PC-9 (cell line): ENCODE measurements around the gene NBPF4. TPM values are rescaled to one million over a fixed set of nuclear protein-coding genes. Genes with fewer than 3 reads are reported as not detected.

ENCODE experiments used
- BruUV-seq: library from RNA; stranded (reverse); fragments of 400-500 nt; replicated peaks from 2 replicates; lab custom pipeline; 2021; lab: Mats Ljungman, UMichigan
- CTCF ChIA-PET: fragments of 300-600 bp; sonication (Branson Sonifier 250); formaldehyde crosslinking; loops from one replicate; lab custom pipeline; 2022; ENCODE audit warnings: antibody characterized with exemption; lab: Charles Lee
- POLR2A ChIA-PET: fragments of 300-600 bp; sonication (Branson Sonifier 250); formaldehyde crosslinking; loops from one replicate; lab custom pipeline; 2022; ENCODE audit warnings: antibody characterized with exemption; ENCODE audit not compliant: unreplicated experiment; lab: Charles Lee
- DNase-seq, 2 experiments: peaks; one replicate each; pipeline versions ENCODE4 v3.0.0 to v3.0.0-alpha.2; 2015 to 2022; ENCODE audit warnings: mixed read lengths in 1 of 2
- H2AFZ ChIP-seq: fragments of 200-600 bp; sonication (generic); 2 replicates; pipeline ENCODE4 v1.8.1; 2017; ENCODE audit warnings: antibody characterized with exemption
- H3F3A ChIP-seq: fragments of 200-600 bp; sonication (generic); 2 replicates; pipeline ENCODE4 v1.8.1; 2017; ENCODE audit warnings: antibody characterized with exemption, mild to moderate bottlenecking, low read depth; ENCODE audit not compliant: insufficient read depth
- H3K27ac ChIP-seq: fragments of 200-600 bp; sonication (generic); 2 replicates; pipeline ENCODE4 v1.6.1; 2016; ENCODE audit warnings: mixed run types
- H3K27me3 ChIP-seq: fragments of 200-600 bp; sonication (generic); 2 replicates; pipeline ENCODE4 v1.6.1; 2016; ENCODE audit warnings: low read depth, mixed run types; ENCODE audit not compliant: insufficient read depth
- H3K36me3 ChIP-seq: fragments of 200-600 bp; sonication (generic); 2 replicates; pipeline ENCODE4 v1.6.1; 2016; ENCODE audit warnings: low read depth, mixed run types
- H3K4me1 ChIP-seq: fragments of 200-600 bp; sonication (generic); replicated peaks from 2 replicates; pipeline ENCODE4 v1.6.1; 2016; ENCODE audit warnings: mixed run types; ENCODE audit not compliant: insufficient read depth
- H3K4me2 ChIP-seq: fragments of 200-600 bp; sonication (generic); 2 replicates; pipeline ENCODE4 v1.6.1; 2017; ENCODE audit warnings: mixed run types
- H3K4me3 ChIP-seq: fragments of 200-600 bp; sonication (generic); 2 replicates; pipeline ENCODE4 v1.6.1; 2016; ENCODE audit warnings: mixed run types
- H3K79me2 ChIP-seq: fragments of 200-600 bp; sonication (generic); 2 replicates; pipeline ENCODE4 v1.6.1; 2017; ENCODE audit warnings: low read depth, mixed run types
- H3K9me2 ChIP-seq: fragments of 200-600 bp; sonication (generic); 2 replicates; pipeline ENCODE4 v1.8.1; 2017; ENCODE audit warnings: mild to moderate bottlenecking; ENCODE audit not compliant: insufficient read depth
- H3K9me3 ChIP-seq: fragments of 200-600 bp; sonication (generic); 2 replicates; pipeline ENCODE4 v1.8.1; 2016; ENCODE audit warnings: low read depth; ENCODE audit not compliant: insufficient read depth
- H4K20me1 ChIP-seq: fragments of 200-600 bp; sonication (generic); 2 replicates; pipeline ENCODE4 v1.8.1; 2017; ENCODE audit not compliant: insufficient read depth
- CTCF ChIP-seq: fragments of 200-600 bp; sonication (generic); conservative IDR thresholded peaks from 2 replicates; pipeline ENCODE4 v1.6.1; 2017; ENCODE audit warnings: mixed run types, antibody characterized with exemption, mild to moderate bottlenecking, moderate library complexity
- EZH2 ChIP-seq: fragments of 200-600 bp; sonication (generic); IDR thresholded peaks from 2 replicates; pipeline ENCODE4 v1.8.0; 2017; ENCODE audit warnings: antibody characterized with exemption, low read depth
- intact Hi-C: fragments of 100-400 bp; cut with micrococcal nuclease; formaldehyde crosslinking; loops from one replicate; pipeline ENCODE4 v1.10.0; 2022; ENCODE audit not compliant: unreplicated experiment
- total RNA-seq: library from RNA; stranded (reverse); gene quantifications from 2 replicates; pipeline ENCODE4 v1.2.3, GENCODE V29; 2021

NBPF4 gene
- total RNA-seq, 1 experiment from 2014 or later = 0.70 TPM

GRCh38 chr1:108200687-108201051 is 43.2 kb downstream of the NBPF4 start:
- peaks cover 43% of the 10 kb centered on the region for H3K79me2 ChIP-seq
- H3K9me2 ChIP-seq = no peaks in the 10 kb centered on the region; the same call in 1 of the 2 replicates
- peaks cover 25% of the 10 kb centered on the region for H3F3A ChIP-seq
- POLR2A ChIA-PET = interaction anchor here (0.5 to 1.0 kb wide), 11 partner anchors 10 to 1025 kb away, joined by 3 to 7 read pairs (median 4); no protein-coding TSS in a partner anchor
- H3K9me3 ChIP-seq = no peaks in the 10 kb centered on the region
- CTCF ChIA-PET = interaction anchor here (0.6 to 0.9 kb wide), 3 partner anchors 360 to 899 kb away, joined by 4 to 5 read pairs (median 5); partner anchors contain the start of gene EEIG2
- peaks cover 31% of the 10 kb centered on the region for H3K36me3 ChIP-seq
- peak overlapping the region; percentile 89 for H3K4me2 ChIP-seq
- DNase-seq = peak; percentile 42 to 76
- peak overlapping the region; percentile 95 for H2AFZ ChIP-seq
- peak overlapping the region; percentile 80 for H3K27ac ChIP-seq
- peak overlapping the region; percentile 91 for H3K4me3 ChIP-seq
- TF ChIP-seq CTCF = peak; percentile 59
- no peak for TF ChIP-seq EZH2
- no peaks in the 10 kb centered on the region for H3K27me3 ChIP-seq
- TSS peak; percentile 73 for BruUV-seq
- intact Hi-C loops = no loop called here
- H3K4me1 ChIP-seq = peaks cover 24% of the 10 kb centered on the region
- H4K20me1 ChIP-seq = peaks cover 10% of the 10 kb centered on the region; the same call in 1 of the 2 replicates

- ChIA-PET CTCF (interaction anchor here (0.5 to 0.9 kb wide), 4 partner anchors 361 to 900 kb away, joined by 3 to 5 read pairs (median 4); partner anchors contain the start of gene EEIG2), POLR2A (interaction anchor here (0.5 to 1.0 kb wide), 10 partner anchors 11 to 1025 kb away, joined by 3 to 8 read pairs (median 5); no protein-coding TSS in a partner anchor)
- no TSS peak for BruUV-seq
- H3K27ac ChIP-seq = peak within 1 kb of the TSS; percentile 80
- H4K20me1 ChIP-seq = peaks cover 10% of the 10 kb centered on the region; the same call in 1 of the 2 replicates
- intact Hi-C loops = loop anchor here (5.0 kb wide), 1 partner anchor 302 kb away; no protein-coding TSS in a partner anchor
- peaks cover 49% of the 10 kb centered on the region for H3K79me2 ChIP-seq
- peak within 1 kb of the TSS; percentile 95 for H2AFZ ChIP-seq
- H3K9me3 ChIP-seq = 0 out of 2 replicates have a peak, but pooled peaks cover 6% of the 10 kb centered on the region
- H3K9me2 ChIP-seq = no peaks in the 10 kb centered on the region; the same call in 1 of the 2 replicates
- peak within 1 kb of the TSS; percentile 91 for H3K4me3 ChIP-seq
- peak within 1 kb of the TSS; percentile 89 for H3K4me2 ChIP-seq
- peaks cover 24% of the 10 kb centered on the region for H3K4me1 ChIP-seq
- H3K27me3 ChIP-seq = no peaks in the 10 kb centered on the region
- DNase-seq = peak; percentile 67 to 90
- H3F3A ChIP-seq = peaks cover 25% of the 10 kb centered on the region
- TF ChIP-seq CTCF (no peak), EZH2 (no peak)
- peaks cover 38% of the 10 kb centered on the region for H3K36me3 ChIP-seq
Observed at GRCh38 chr1:108199781-108200686, 43.8 kb downstream of the NBPF4 start, which contains the start of gene SLC25A24. Gene SLC25A24, minus strand, starts transcription at chr1:108200343. Its CDS starts 205 bp downstream, at chr1:108200138.

GRCh38 chr1:108199201-108199691 is 44.6 kb downstream of the NBPF4 start:
- 0 out of 2 replicates have a peak, but pooled peaks cover 7% of the 10 kb centered on the region for H3K9me3 ChIP-seq
- peaks cover 57% of the 10 kb centered on the region for H3K79me2 ChIP-seq
- BruUV-seq = no TSS peak
- intact Hi-C loops = loop anchor here (5.0 kb wide), 1 partner anchor 303 kb away; no protein-coding TSS in a partner anchor
- peak overlapping the region; percentile 95 for H2AFZ ChIP-seq
- H3K27ac ChIP-seq = peak overlapping the region; percentile 80
- H3K4me1 ChIP-seq = peaks cover 24% of the 10 kb centered on the region
- ChIA-PET POLR2A (no interaction called here), CTCF (no interaction called here)
- peak; percentile 24 to 95 for DNase-seq
- peaks cover 10% of the 10 kb centered on the region; the same call in 1 of the 2 replicates for H4K20me1 ChIP-seq
- H3K9me2 ChIP-seq = no peaks in the 10 kb centered on the region; the same call in 1 of the 2 replicates
- peak overlapping the region; percentile 89 for H3K4me2 ChIP-seq
- H3K27me3 ChIP-seq = no peaks in the 10 kb centered on the region
- H3K4me3 ChIP-seq = peak overlapping the region; percentile 91
- H3K36me3 ChIP-seq = peaks cover 45% of the 10 kb centered on the region
- TF ChIP-seq CTCF (no peak), EZH2 (no peak)
- peaks cover 25% of the 10 kb centered on the region for H3F3A ChIP-seq
